Ovary (tissue), 3 donors: ENCODE data around the gene LRP1-AS.

Experiments
- CTCF ChIP-seq, 3 donors: fragments of 450-650 bp in 2 of 3; fragments of 200-600 bp in 1 of 3; IDR thresholded peaks; one replicate each; pipeline versions ENCODE4 v1.5.1 to v1.8.0; 2016 to 2022; ENCODE audit warnings: antibody characterized with exemption in 3 of 3, mild to moderate bottlenecking in 1 of 3
- EP300 ChIP-seq: sonication (generic); formaldehyde crosslinking; IDR thresholded peaks from one replicate; pipeline ENCODE4 v1.6.1; 2017; ENCODE audit warnings: antibody characterized with exemption
- POLR2A ChIP-seq: fragments of 450-650 bp; IDR thresholded peaks from one replicate; pipeline ENCODE4 v1.6.1; 2017; ENCODE audit warnings: antibody characterized with exemption, mild to moderate bottlenecking, moderate library complexity
- donor health status: DM: no; HTN: no; CAD: no.

GRCh38 chr12:57105011-57105753, 42.2 kb downstream of the LRP1-AS start:
- TF ChIP-seq POLR2A (no peak), CTCF (IDR thresholded peaks at IDR 0.05) (no peak), EP300 (no peak)
